Astrocyte (in vitro differentiated cells and primary cell): ENCODE data around the gene PARP1.

Experiments
- CTCF ChIP-seq: IDR thresholded peaks from 2 replicates; pipeline ENCODE4 v1.5.1; 2011; ENCODE audit warnings: low read depth, mild to moderate bottlenecking, inconsistent platforms, low read length, moderate library complexity; ENCODE audit not compliant: insufficient read depth
- EZH2 ChIP-seq: IDR thresholded peaks from 2 replicates; pipeline ENCODE4 v1.6.1; 2012; ENCODE audit warnings: mild to moderate bottlenecking, low read length, inconsistent platforms; ENCODE audit not compliant: insufficient read depth

- TF ChIP-seq CTCF (no peak), EZH2 (no peak)
These were observed 42.8 kb upstream of the PARP1 start for GRCh38 chr1:226450688-226451087.
